Adrenal gland (tissue), 12 donors: ENCODE results near the gene IRF4. TPM values are rescaled to one million over a fixed set of nuclear protein-coding genes. Genes with fewer than 3 reads are reported as not detected.

Source experiments
- DNase-seq, 7 donors: peaks; one replicate each; pipeline ENCODE4 v3.0.0-alpha.2; 2019 to 2020
- H3K27ac ChIP-seq, 5 donors: fragments of 200-600 bp; sonication (generic) in 4 of 5; 1 replicate in 3 of 5; 2 replicates in 2 of 5; pipeline versions ENCODE4 v1.5.1 to v1.8.0; 2016 to 2020; ENCODE audit warnings: mild to moderate bottlenecking in 1 of 5
- H3K27me3 ChIP-seq: fragments of 200-600 bp; 2 replicates; pipeline ENCODE4 v1.8.0; 2021
- H3K36me3 ChIP-seq, 2 donors: fragments of 200-600 bp; replicated peaks in 1 of 2; 1 replicate in 1 of 2; 2 replicates in 1 of 2; pipeline versions ENCODE4 v1.5.1 to v1.8.0; 2018 to 2022
- H3K4me1 ChIP-seq, 2 donors: fragments of 200-600 bp; replicated peaks in 1 of 2; 1 replicate in 1 of 2; 2 replicates in 1 of 2; pipeline versions ENCODE4 v1.5.1 to v1.8.0; 2018 to 2021
- H3K4me3 ChIP-seq, 4 donors: fragments of 200-600 bp; sonication (generic) in 3 of 4; one replicate each; pipeline ENCODE4 v1.5.1; 2016 to 2018
- H3K9me3 ChIP-seq, 3 donors: fragments of 200-600 bp; sonication (generic) in 1 of 3; replicated peaks in 1 of 3; 1 replicate in 2 of 3; 2 replicates in 1 of 3; pipeline versions ENCODE4 v1.5.1 to v1.8.0; 2016 to 2021
- CTCF ChIP-seq, 6 experiments: fragments of 450-650 bp in 4 of 6; fragments of 200-600 bp in 2 of 6; sonication (generic) in 1 of 6; IDR thresholded peaks; 1 replicate in 5 of 6; 2 replicates in 1 of 6; pipeline versions ENCODE4 v1.5.1 to v1.8.0; 2016 to 2021; ENCODE audit warnings: antibody characterized with exemption in 6 of 6, mild to moderate bottlenecking in 2 of 6, moderate library complexity in 1 of 6
- POLR2A ChIP-seq, 2 donors: fragments of 450-650 bp; IDR thresholded peaks; one replicate each; pipeline ENCODE4 v1.6.1; 2017; ENCODE audit warnings: antibody characterized with exemption in 2 of 2, mild to moderate bottlenecking in 2 of 2, moderate library complexity in 1 of 2
- WGBS, 4 donors: extraction: QIAGEN DNeasy Blood & Tissue Kit in 2 of 4; methylation state at CpG; one replicate each; pipeline versions ENCODE4 v1.1.5 to v1.1.7; 2013 to 2017; 5-methylcytosine and 5-hydroxymethylcytosine counted together
- intact Hi-C, 2 donors: fragments of 100-400 bp; cut with DNase I; formaldehyde crosslinking; loops; one replicate each; pipeline versions ENCODE4 v1.14.1 to v1.15.0; 2022 to 2023
- polyA plus RNA-seq, 3 donors: library from polyadenylated mRNA; stranded (reverse); fragments of 200-250 nt in 2 of 3; fragments of 350-450 nt in 1 of 3; fragmentation: Illumina TruSeq in 1 of 3; extraction: RNeasy Lipid Tissue Mini Kit (QIAGEN cat#74804) in 1 of 3; gene quantifications; one replicate each; pipeline ENCODE4 v1.2.3, GENCODE V29; 2013 to 2014
- total RNA-seq, 9 donors: library from RNA; depleted of rRNA in 4 of 9; stranded (reverse); fragments of >200 nt in 4 of 9; fragments of 120-200 nt in 1 of 9; fragmentation: NEBNext Ultra II Directional in 1 of 9; extraction: Animal tissue kit (Norgen Biotek cat#: 25700) in 1 of 9; gene quantifications; one replicate each; pipeline versions ENCODE4 v1.1.0 to v1.2.4, GENCODE V29; 2013 to 2023
- donor health status: healthy with polysubstance abuse.
- donor health status: Bipolar disorder and iron deficiency.
- donor health status: DM: yes; HTN: yes; CAD: no.
- donor health status: DM: no; HTN: no; CAD: no.
- donor health status: DM: no; HTN: no; CAD: no.
- donor health status: DM: yes; HTN: yes; CAD: no.

The IRF4 gene
- total and polyA plus RNA-seq, 12 donors: 0.06 to 1.5 (median 0.48) TPM; not detected in 1

- no peaks in the 10 kb centered on the region for H3K4me1 ChIP-seq
- H3K9me3 ChIP-seq: no peaks in the 10 kb centered on the region
- TF ChIP-seq POLR2A (IDR thresholded peaks at IDR 0.05) (no peak), CTCF (IDR thresholded peaks at IDR 0.05) (no peak)
- H3K27me3 ChIP-seq: no peaks in the 10 kb centered on the region
- DNase-seq: no peak
- H3K27ac ChIP-seq: no peak overlapping the region
- intact Hi-C loops: no loop called here
- H3K4me3 ChIP-seq: no peak overlapping the region
- WGBS, 4 donors: 76 to 85% (median 80%) methylated on average over 5 of the region's 5 CpGs
- peaks cover 0 to 10% of the 10 kb centered on the region in 2 donors for H3K36me3 ChIP-seq
Measured at GRCh38 chr6:352474-352873, 39.1 kb upstream of the IRF4 start.

GRCh38 chr6:352896-353470, 38.6 kb upstream of the IRF4 start:
- WGBS, 4 donors: 75 to 79% (median 77%) methylated on average over 11 of the region's 11 CpGs

GRCh38 chr6:353642-354614, 37.6 kb upstream of the IRF4 start:
- WGBS, 4 donors: 75 to 77% (median 76%) methylated on average over 18 of the region's 18 CpGs
- DNase-seq: peak in 2 of 7 donors; percentile 35 to 37
- TF ChIP-seq POLR2A (IDR thresholded peaks at IDR 0.05): no peak
- TF ChIP-seq CTCF (IDR thresholded peaks at IDR 0.05): no peak
- Histone ChIP-seq H3K9me3 (no peaks in the 10 kb centered on the region), H3K4me3 (no peak overlapping the region), H3K36me3 (peaks cover 0 to 2% of the 10 kb centered on the region in 2 donors), H3K27me3 (no peaks in the 10 kb centered on the region), H3K27ac (no peak overlapping the region), H3K4me1 (no peaks in the 10 kb centered on the region)
- intact Hi-C loops: no loop called here

More at GRCh38 chr6:352896-353470, 38.6 kb upstream of the IRF4 start:
- Histone ChIP-seq H3K36me3 (peaks cover 0 to 10% of the 10 kb centered on the region in 2 donors), H3K27me3 (no peaks in the 10 kb centered on the region), H3K27ac (no peak overlapping the region), H3K9me3 (no peaks in the 10 kb centered on the region), H3K4me1 (no peaks in the 10 kb centered on the region), H3K4me3 (no peak overlapping the region)
- intact Hi-C loops: no loop called here
- TF ChIP-seq POLR2A (IDR thresholded peaks at IDR 0.05) (no peak), CTCF (IDR thresholded peaks at IDR 0.05) (no peak)
- no peak for DNase-seq

- 84 to 92% (median 88%) methylated on average over 15 of the region's 15 CpGs for WGBS, 4 donors
- DNase-seq: no peak
Measured at GRCh38 chr6:354631-355280, 36.8 kb upstream of the IRF4 start.

More at GRCh38 chr6:354631-355280, 36.8 kb upstream of the IRF4 start:
- Histone ChIP-seq H3K27ac (no peak overlapping the region), H3K9me3 (no peaks in the 10 kb centered on the region), H3K36me3 (no peaks in the 10 kb centered on the region), H3K4me3 (no peak overlapping the region), H3K27me3 (no peaks in the 10 kb centered on the region), H3K4me1 (no peaks in the 10 kb centered on the region)
- TF ChIP-seq CTCF (IDR thresholded peaks at IDR 0.05): no peak
- no peak for TF ChIP-seq POLR2A (IDR thresholded peaks at IDR 0.05)
- intact Hi-C loops: no loop called here
